SK-N-SH (cell line): ENCODE data around the gene TNFSF18. TPM values are rescaled to one million over a fixed set of nuclear protein-coding genes. Genes with fewer than 3 reads are reported as not detected.

Experiments used
- CTCF ChIA-PET: fragments of 300-600, 350-600 bp; formaldehyde crosslinking; extraction: SDS; loops from one replicate; lab custom pipeline; 2021; lab: Yijun Ruan, JAX
- POLR2A ChIA-PET: fragments of 350-600 bp; sonication (Branson Sonifier 250); formaldehyde crosslinking; extraction: SDS; loops from one replicate; lab custom pipeline; 2020; ENCODE audit warnings: antibody characterized with exemption, inconsistent platforms; lab: Yijun Ruan, JAX
- DNase-seq: peaks from one replicate; pipeline ENCODE4 v3.0.0; 2012
- H2AFZ ChIP-seq: fragments of 200-600 bp; sonication (generic); 2 replicates; pipeline ENCODE4 v1.8.1; 2016; ENCODE audit warnings: antibody characterized with exemption, mild to moderate bottlenecking, low read depth
- H3F3A ChIP-seq: fragments of 200-600 bp; sonication (generic); replicated peaks from 2 replicates; pipeline ENCODE3; 2016; ENCODE audit warnings: antibody characterized with exemption, mild to moderate bottlenecking; ENCODE audit not compliant: insufficient read depth
- H3K27ac ChIP-seq, 2 experiments: fragments of 200-500 bp in 1 of 2; fragments of 200-600 bp in 1 of 2; sonication (Bioruptor generic) in 1 of 2; sonication (generic), shearing (Covaris generic) in 1 of 2; 2 replicates each; pipeline versions ENCODE4 v1.5.1 to v1.6.1; 2014 to 2016; ENCODE audit warnings: low read depth in 2 of 2, inconsistent platforms in 1 of 2, low read length in 1 of 2, mild to moderate bottlenecking in 1 of 2, mixed read lengths in 1 of 2
- H3K27me3 ChIP-seq: fragments of 200-600 bp; sonication (generic), shearing (Covaris generic); 2 replicates; pipeline ENCODE4 v1.6.1; 2016; ENCODE audit warnings: mixed run types; ENCODE audit not compliant: insufficient read depth
- H3K36me3 ChIP-seq, 2 experiments: fragments of 200-500 bp in 1 of 2; fragments of 200-600 bp in 1 of 2; sonication (Bioruptor generic) in 1 of 2; sonication (generic) in 1 of 2; replicated peaks in 1 of 2; 2 replicates each; pipeline versions ENCODE3 to v1.5.1; 2014 to 2016; ENCODE audit warnings: low read length in 1 of 2, mild to moderate bottlenecking in 1 of 2; ENCODE audit not compliant: insufficient read depth in 2 of 2, control insufficient read depth in 1 of 2
- H3K4me1 ChIP-seq, 2 experiments: fragments of 200-500 bp in 1 of 2; fragments of 200-600 bp in 1 of 2; sonication (Bioruptor generic) in 1 of 2; sonication (generic), shearing (Covaris generic) in 1 of 2; 2 replicates each; pipeline versions ENCODE4 v1.5.1 to v1.6.1; 2014 to 2016; ENCODE audit warnings: low read depth in 1 of 2, low read length in 1 of 2, mixed run types in 1 of 2; ENCODE audit not compliant: insufficient read depth in 2 of 2, control insufficient read depth in 1 of 2
- H3K4me2 ChIP-seq: fragments of 200-600 bp; sonication (generic), shearing (Covaris generic); 2 replicates; pipeline ENCODE4 v1.6.1; 2017; ENCODE audit warnings: mixed run types
- H3K4me3 ChIP-seq, 2 experiments: fragments of 200-500 bp in 1 of 2; fragments of 200-600 bp in 1 of 2; sonication (Bioruptor generic) in 1 of 2; sonication (generic), shearing (Covaris generic) in 1 of 2; 2 replicates each; pipeline versions ENCODE4 v1.5.1 to v1.8.1; 2014 to 2016; ENCODE audit warnings: low read depth in 2 of 2, inconsistent platforms in 1 of 2, low read length in 1 of 2, mild to moderate bottlenecking in 1 of 2, mixed read lengths in 1 of 2, moderate library complexity in 1 of 2
- H3K79me2 ChIP-seq: fragments of 200-600 bp; sonication (generic); 2 replicates; pipeline ENCODE4 v1.8.1; 2017; ENCODE audit warnings: mild to moderate bottlenecking; ENCODE audit not compliant: insufficient read depth
- H3K9ac ChIP-seq: fragments of 200-600 bp; sonication (generic); 2 replicates; pipeline ENCODE4 v1.6.1; 2017; ENCODE audit warnings: mixed run types
- H3K9me2 ChIP-seq: fragments of 200-600 bp; sonication (generic); 2 replicates; pipeline ENCODE4 v1.6.1; 2017; ENCODE audit warnings: mixed run types
- H3K9me3 ChIP-seq: fragments of 200-600 bp; sonication (generic); 2 replicates; pipeline ENCODE4 v1.6.1; 2017; ENCODE audit warnings: mixed run types, mild to moderate bottlenecking, moderate library complexity
- H4K20me1 ChIP-seq: fragments of 200-600 bp; sonication (generic); 2 replicates; pipeline ENCODE4 v1.6.1; 2017; ENCODE audit warnings: mild to moderate bottlenecking, mixed run types; ENCODE audit not compliant: insufficient read depth
- CHD2 ChIP-seq: fragments of 150-350 bp; IDR thresholded peaks from 2 replicates; pipeline ENCODE4 v1.6.1; 2018; ENCODE audit warnings: low read length; ENCODE audit not compliant: partially characterized antibody
- ELF1 ChIP-seq: IDR thresholded peaks from 2 replicates; pipeline ENCODE4 v1.4.0; 2012
- EZH2phosphoT487 ChIP-seq: fragments of 200-600 bp; sonication (generic); IDR thresholded peaks from 2 replicates; pipeline ENCODE4 v1.6.1; 2017; ENCODE audit warnings: low read depth, mixed run types, mild to moderate bottlenecking, antibody characterized with exemption, moderate library complexity, borderline replicate concordance
- NRF1 ChIP-seq: IDR thresholded peaks from 2 replicates; pipeline ENCODE4 v1.6.1; 2012; ENCODE audit warnings: low read depth, mild to moderate bottlenecking, low read length
- POLR2AphosphoS5 ChIP-seq: IDR thresholded peaks from 2 replicates; pipeline ENCODE4 v1.6.1; 2012; ENCODE audit warnings: low read depth, low read length
- RFX5 ChIP-seq: IDR thresholded peaks from 2 replicates; pipeline ENCODE4 v1.6.1; 2012; ENCODE audit warnings: mild to moderate bottlenecking, improper control_type of control experiment, low read length
- RXRA ChIP-seq: IDR thresholded peaks from 2 replicates; pipeline ENCODE4 v1.4.0; 2012; ENCODE audit warnings: low read depth, mild to moderate bottlenecking, borderline replicate concordance
- SIN3A ChIP-seq: IDR thresholded peaks from 2 replicates; pipeline ENCODE4 v1.6.1; 2012; ENCODE audit warnings: low read depth, mild to moderate bottlenecking, low read length, moderate library complexity, borderline replicate concordance
- SMC3 ChIP-seq: IDR thresholded peaks from 2 replicates; pipeline ENCODE4 v1.6.1; 2012; ENCODE audit warnings: low read depth, low read length, improper control_type of control experiment
- TAF1 ChIP-seq: IDR thresholded peaks from 2 replicates; pipeline ENCODE4 v1.6.1; 2012; ENCODE audit warnings: low read depth, mild to moderate bottlenecking, low read length, moderate library complexity, borderline replicate concordance
- YY1 ChIP-seq: IDR thresholded peaks from 2 replicates; pipeline ENCODE4 v1.4.0; 2012; ENCODE audit warnings: low read depth, mild to moderate bottlenecking
- polyA plus RNA-seq, 3 experiments: library from polyadenylated mRNA; depleted of rRNA; stranded (reverse); fragments of >200 nt; gene quantifications; 2 replicates each; pipeline ENCODE4 v1.2.3, GENCODE V29; 2012
- TF ChIP-seq, protein P1 (sequence below): fragments of 150-350 bp; IDR thresholded peaks from 2 replicates; pipeline ENCODE4 v1.6.1; 2016; ENCODE audit warnings: mild to moderate bottlenecking, low read depth, low read length
- TF ChIP-seq, protein P2 (sequence below): IDR thresholded peaks from 2 replicates; pipeline ENCODE4; 2012
- TF ChIP-seq, protein P3 (sequence below): IDR thresholded peaks from 2 replicates; pipeline ENCODE4 v1.4.0; 2012; ENCODE audit warnings: low read depth, borderline replicate concordance
- TF ChIP-seq, protein P4 (sequence below): fragments of 200-600 bp; sonication (generic); IDR thresholded peaks from 2 replicates; pipeline ENCODE4 v1.6.1; 2017; ENCODE audit warnings: antibody characterized with exemption, mild to moderate bottlenecking, moderate library complexity

The TNFSF18 gene
- polyA plus RNA-seq, 1 of the 3 experiments (the other 2 are of a cell fraction), result 1.2 TPM

DNA sequence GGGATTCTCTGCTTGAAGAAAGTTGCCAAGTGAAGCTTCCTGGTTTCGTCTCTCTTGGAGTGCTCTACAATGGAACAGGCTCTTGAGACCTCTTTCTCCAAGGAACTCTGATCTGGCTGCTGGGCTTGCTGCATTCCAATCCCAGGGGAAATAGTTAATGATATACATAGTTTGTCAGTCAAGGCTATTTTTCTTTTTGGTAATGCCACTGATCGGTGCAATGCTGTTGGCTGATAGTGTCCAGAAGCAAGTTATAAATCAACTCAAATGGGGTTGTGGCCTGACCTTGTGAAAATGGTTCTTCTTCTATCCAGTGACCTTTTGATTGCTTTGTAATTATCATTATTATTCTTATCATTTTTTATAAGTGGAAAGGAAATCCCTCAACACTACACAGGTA lies 48.4 kb upstream of the TNFSF18 start (continued):
- TF ChIP-seq, protein P1, sequence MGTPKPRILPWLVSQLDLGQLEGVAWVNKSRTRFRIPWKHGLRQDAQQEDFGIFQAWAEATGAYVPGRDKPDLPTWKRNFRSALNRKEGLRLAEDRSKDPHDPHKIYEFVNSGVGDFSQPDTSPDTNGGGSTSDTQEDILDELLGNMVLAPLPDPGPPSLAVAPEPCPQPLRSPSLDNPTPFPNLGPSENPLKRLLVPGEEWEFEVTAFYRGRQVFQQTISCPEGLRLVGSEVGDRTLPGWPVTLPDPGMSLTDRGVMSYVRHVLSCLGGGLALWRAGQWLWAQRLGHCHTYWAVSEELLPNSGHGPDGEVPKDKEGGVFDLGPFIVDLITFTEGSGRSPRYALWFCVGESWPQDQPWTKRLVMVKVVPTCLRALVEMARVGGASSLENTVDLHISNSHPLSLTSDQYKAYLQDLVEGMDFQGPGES, result no peak
- TF ChIP-seq, protein P2, sequence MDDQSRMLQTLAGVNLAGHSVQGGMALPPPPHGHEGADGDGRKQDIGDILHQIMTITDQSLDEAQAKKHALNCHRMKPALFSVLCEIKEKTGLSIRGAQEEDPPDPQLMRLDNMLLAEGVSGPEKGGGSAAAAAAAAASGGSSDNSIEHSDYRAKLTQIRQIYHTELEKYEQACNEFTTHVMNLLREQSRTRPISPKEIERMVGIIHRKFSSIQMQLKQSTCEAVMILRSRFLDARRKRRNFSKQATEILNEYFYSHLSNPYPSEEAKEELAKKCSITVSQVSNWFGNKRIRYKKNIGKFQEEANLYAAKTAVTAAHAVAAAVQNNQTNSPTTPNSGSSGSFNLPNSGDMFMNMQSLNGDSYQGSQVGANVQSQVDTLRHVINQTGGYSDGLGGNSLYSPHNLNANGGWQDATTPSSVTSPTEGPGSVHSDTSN, result no peak
- TF ChIP-seq NRF1 (no peak), ELF1 (no peak)

DNA sequence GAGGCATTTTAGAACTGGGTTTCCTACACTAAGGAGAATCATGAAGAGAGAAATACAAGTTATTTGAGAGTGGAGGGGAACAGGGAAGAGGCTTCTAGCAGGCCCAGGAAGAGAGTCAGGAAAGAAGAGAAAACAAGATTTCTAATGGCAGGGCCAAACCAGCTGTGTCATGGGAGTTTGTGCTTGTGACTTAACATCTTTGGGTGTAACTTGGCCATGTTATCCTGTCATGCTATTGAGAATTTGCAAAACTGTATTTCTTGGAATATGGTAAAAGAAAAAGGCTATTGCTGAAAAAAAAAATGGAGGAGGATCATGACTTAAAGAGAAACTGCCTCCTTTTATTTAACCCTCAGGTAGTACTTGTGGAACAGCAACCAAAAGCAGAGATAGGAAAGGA lies 47.4 kb upstream of the TNFSF18 start:
- no peak overlapping the region for H3K9ac ChIP-seq
- no peaks in the 10 kb centered on the region for H3K79me2 ChIP-seq
- no peaks in the 10 kb centered on the region for H3K36me3 ChIP-seq
- no peak overlapping the region for H3K4me3 ChIP-seq
- no peaks in the 10 kb centered on the region for H3F3A ChIP-seq
- no peak overlapping the region for H3K27ac ChIP-seq
- no peak overlapping the region for H3K4me2 ChIP-seq
- no peaks in the 10 kb centered on the region for H3K27me3 ChIP-seq
- H3K9me2 ChIP-seq, result no peaks in the 10 kb centered on the region
- H3K4me1 ChIP-seq, result peaks cover 0 to 5% of the 10 kb centered on the region in 2 experiments; a peak in 2 of 4 replicates
- no peaks in the 10 kb centered on the region for H4K20me1 ChIP-seq
- H3K9me3 ChIP-seq, result no peaks in the 10 kb centered on the region
- TF ChIP-seq POLR2AphosphoS5 (no peak), CHD2 (no peak), SIN3A (no peak), RFX5 (no peak), SMC3 (no peak), RXRA (no peak), YY1 (no peak), EZH2phosphoT487 (no peak), TAF1 (no peak)
- TF ChIP-seq, protein P1, result no peak
- TF ChIP-seq, protein P3, sequence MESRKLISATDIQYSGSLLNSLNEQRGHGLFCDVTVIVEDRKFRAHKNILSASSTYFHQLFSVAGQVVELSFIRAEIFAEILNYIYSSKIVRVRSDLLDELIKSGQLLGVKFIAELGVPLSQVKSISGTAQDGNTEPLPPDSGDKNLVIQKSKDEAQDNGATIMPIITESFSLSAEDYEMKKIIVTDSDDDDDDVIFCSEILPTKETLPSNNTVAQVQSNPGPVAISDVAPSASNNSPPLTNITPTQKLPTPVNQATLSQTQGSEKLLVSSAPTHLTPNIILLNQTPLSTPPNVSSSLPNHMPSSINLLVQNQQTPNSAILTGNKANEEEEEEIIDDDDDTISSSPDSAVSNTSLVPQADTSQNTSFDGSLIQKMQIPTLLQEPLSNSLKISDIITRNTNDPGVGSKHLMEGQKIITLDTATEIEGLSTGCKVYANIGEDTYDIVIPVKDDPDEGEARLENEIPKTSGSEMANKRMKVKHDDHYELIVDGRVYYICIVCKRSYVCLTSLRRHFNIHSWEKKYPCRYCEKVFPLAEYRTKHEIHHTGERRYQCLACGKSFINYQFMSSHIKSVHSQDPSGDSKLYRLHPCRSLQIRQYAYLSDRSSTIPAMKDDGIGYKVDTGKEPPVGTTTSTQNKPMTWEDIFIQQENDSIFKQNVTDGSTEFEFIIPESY, result no peak
- TF ChIP-seq, protein P4, sequence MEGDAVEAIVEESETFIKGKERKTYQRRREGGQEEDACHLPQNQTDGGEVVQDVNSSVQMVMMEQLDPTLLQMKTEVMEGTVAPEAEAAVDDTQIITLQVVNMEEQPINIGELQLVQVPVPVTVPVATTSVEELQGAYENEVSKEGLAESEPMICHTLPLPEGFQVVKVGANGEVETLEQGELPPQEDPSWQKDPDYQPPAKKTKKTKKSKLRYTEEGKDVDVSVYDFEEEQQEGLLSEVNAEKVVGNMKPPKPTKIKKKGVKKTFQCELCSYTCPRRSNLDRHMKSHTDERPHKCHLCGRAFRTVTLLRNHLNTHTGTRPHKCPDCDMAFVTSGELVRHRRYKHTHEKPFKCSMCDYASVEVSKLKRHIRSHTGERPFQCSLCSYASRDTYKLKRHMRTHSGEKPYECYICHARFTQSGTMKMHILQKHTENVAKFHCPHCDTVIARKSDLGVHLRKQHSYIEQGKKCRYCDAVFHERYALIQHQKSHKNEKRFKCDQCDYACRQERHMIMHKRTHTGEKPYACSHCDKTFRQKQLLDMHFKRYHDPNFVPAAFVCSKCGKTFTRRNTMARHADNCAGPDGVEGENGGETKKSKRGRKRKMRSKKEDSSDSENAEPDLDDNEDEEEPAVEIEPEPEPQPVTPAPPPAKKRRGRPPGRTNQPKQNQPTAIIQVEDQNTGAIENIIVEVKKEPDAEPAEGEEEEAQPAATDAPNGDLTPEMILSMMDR, result no peak
- TF ChIP-seq, all 33 proteins: peak for 0
- POLR2A ChIA-PET, result no interaction called here
- CTCF ChIA-PET, result no interaction called here
- no peak for DNase-seq
- H2AFZ ChIP-seq, result peak overlapping the region; percentile 13; the same call in 1 of the 2 replicates
